ENCODE results near the gene SIN3A. TPM values are rescaled to one million over a fixed set of nuclear protein-coding genes. Genes with fewer than 3 reads are reported as not detected.

SIN3A gene
- total RNA-seq, 1 donor from 2014 or later: 33.4 TPM

DNA sequence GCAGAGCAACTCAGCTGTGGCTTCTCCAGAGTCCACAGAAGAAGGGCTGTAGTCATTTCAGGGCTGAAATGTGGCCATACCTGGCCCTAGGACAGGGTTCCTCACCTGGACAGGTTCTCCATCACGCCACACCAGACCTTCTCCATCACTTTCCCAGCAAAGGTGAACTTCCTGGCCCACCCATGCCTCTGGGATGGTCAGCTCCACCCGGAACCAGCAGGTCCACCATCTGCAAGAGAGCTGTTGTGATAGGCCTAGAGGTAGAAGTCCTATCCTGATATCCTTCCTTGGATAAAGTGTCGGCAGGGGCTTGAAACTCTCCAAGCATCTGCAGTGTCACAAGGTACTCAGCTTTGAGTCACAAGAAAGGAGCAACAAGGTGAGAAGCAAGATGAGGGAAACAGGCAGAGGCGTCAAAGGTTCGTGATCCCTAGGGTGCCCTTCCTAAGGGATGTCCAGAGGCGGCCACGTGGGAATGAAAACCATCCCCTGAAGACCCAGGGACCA, 84.0 kb downstream of the SIN3A start:
- H3K4me3 ChIP-seq (ENCODE audit: low read depth, low read length): peak overlapping the region; percentile 67
- TF ChIP-seq, protein P1, sequence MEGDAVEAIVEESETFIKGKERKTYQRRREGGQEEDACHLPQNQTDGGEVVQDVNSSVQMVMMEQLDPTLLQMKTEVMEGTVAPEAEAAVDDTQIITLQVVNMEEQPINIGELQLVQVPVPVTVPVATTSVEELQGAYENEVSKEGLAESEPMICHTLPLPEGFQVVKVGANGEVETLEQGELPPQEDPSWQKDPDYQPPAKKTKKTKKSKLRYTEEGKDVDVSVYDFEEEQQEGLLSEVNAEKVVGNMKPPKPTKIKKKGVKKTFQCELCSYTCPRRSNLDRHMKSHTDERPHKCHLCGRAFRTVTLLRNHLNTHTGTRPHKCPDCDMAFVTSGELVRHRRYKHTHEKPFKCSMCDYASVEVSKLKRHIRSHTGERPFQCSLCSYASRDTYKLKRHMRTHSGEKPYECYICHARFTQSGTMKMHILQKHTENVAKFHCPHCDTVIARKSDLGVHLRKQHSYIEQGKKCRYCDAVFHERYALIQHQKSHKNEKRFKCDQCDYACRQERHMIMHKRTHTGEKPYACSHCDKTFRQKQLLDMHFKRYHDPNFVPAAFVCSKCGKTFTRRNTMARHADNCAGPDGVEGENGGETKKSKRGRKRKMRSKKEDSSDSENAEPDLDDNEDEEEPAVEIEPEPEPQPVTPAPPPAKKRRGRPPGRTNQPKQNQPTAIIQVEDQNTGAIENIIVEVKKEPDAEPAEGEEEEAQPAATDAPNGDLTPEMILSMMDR (conservative IDR thresholded peaks at IDR 0.05; ENCODE audit: low read depth, low read length): no peak
- DNase-seq (ENCODE audit: low read depth): no peak

DNA sequence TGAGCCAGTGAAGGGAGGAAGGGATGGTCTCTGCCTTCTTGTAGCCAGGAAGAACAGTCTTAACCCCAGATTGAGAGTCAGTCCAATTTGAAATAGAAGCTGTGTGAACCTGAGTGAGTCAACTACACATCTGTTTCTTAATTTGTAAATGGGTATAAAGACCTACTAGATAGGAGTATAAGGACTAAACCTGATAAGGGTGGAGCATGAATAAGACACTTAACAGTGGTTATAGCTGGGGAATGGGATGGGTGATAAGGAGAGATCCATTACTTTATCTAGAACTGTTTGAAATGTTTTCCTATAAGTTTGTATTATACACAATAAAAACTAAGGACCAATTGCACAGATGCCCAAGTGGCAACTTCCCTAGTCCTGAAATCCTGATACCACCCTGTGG, 84.5 kb downstream of the SIN3A start:
- H3K4me3 ChIP-seq (ENCODE audit: low read depth, low read length): no peak overlapping the region
- DNase-seq (ENCODE audit: low read depth): no peak
- TF ChIP-seq, protein P1 (conservative IDR thresholded peaks at IDR 0.05; ENCODE audit: low read depth, low read length): no peak

- TF ChIP-seq, protein P1 (conservative IDR thresholded peaks at IDR 0.05; ENCODE audit: low read depth, low read length): no peak
- no peak for DNase-seq (ENCODE audit: low read depth)
- no peak overlapping the region for H3K4me3 ChIP-seq (ENCODE audit: low read depth, low read length)
Measured at GRCh38 chr15:75366163-75366562, 85.3 kb downstream of the SIN3A start.

- TF ChIP-seq, protein P1 (conservative IDR thresholded peaks at IDR 0.05; ENCODE audit: low read depth, low read length): no peak
- DNase-seq (ENCODE audit: low read depth): no peak
- no peak overlapping the region for H3K4me3 ChIP-seq (ENCODE audit: low read depth, low read length)
Measured at GRCh38 chr15:75364881-75365280, 86.6 kb downstream of the SIN3A start.

DNA sequence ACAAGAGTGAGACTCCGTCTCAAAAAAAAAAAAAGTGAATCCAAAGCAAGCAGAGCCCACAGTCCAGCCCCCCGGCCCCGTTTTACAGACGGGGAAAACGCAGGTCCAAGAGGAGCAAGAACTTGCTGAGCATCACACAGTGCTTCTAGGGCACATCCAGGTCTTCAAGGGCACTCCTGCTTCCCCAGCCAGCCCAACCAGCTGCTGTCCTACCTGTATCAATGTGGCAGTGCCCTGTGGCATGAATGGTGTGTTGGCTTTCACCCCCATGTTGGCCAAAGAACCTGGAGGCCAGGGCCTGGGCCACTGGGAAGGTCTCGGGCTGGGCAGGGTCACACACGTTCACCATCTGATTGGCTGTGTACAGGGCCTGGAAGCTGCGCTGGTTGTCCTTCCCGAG, 87.7 kb downstream of the SIN3A start:
- TF ChIP-seq, protein P1 (conservative IDR thresholded peaks at IDR 0.05; ENCODE audit: low read depth, low read length): no peak
- H3K4me3 ChIP-seq (ENCODE audit: low read depth, low read length): no peak overlapping the region
- no peak for DNase-seq (ENCODE audit: low read depth)

- TF ChIP-seq, protein P1 (conservative IDR thresholded peaks at IDR 0.05; ENCODE audit: low read depth, low read length): no peak
- no peak overlapping the region for H3K4me3 ChIP-seq (ENCODE audit: low read depth, low read length)
- DNase-seq (ENCODE audit: low read depth): no peak
Measured at GRCh38 chr15:75362642-75363249, 88.7 kb downstream of the SIN3A start.
